GM21528 (cell line): ENCODE results near the gene ORC2.
"Not testable (repeated sequence)": the region's sequence is repeated elsewhere in the genome, so short reads cannot be mapped to it uniquely, and the experiment has no call there.

Experiments used
- ATAC-seq: cut with Tn5 transposase; IDR thresholded peaks from one replicate; pipeline ENCODE4 v1.9.1; 2021; ENCODE audit warnings: mild to moderate bottlenecking, moderate library complexity; ENCODE audit not compliant: unreplicated experiment, low FRiP score

The ORC2 gene

DNA sequence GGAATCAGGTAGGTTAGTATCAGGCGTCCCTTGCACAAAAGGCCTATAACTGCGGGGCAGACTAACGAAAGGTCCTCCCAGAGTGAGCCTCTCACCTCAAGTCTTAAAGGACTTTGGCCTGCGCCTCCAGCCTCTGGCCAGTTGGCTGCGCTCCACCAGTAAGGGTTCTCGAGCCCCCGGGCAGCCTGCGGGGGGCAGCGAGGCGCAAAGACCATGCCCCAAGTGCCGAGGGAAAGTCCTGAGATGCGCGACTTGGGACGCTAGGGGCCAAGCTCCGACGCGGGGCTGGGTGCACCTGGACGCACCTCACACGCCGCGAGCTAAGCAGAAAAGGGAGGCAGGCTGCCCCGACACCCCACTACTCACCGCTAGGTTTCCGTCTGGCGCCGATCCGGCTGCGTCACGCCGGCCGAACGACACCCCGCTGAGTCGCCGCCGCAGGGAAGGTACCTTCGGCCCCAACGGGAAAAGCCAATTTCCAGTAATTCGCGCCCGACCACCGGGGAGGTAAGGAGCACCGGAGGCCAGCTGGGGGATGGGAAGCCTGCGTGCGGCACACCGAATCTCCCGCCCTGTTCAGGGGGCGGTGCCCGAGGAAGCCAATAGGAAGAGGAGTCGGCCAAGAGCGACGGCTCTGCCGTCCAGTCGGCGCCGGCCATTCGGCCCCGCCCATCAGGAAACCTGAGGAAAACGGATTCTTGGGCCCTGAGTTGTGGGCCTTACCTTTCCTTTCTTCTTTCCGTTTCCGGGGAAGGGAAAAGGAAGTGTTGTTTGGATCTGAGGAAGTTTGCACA is at the start of gene ORC2:
ORC2 (minus strand) TSS at position 537 of the 794 bp plus-strand sequence. CDS start 5,537 bp downstream, outside the sequence.
- ATAC-seq = peak; percentile 94

DNA sequence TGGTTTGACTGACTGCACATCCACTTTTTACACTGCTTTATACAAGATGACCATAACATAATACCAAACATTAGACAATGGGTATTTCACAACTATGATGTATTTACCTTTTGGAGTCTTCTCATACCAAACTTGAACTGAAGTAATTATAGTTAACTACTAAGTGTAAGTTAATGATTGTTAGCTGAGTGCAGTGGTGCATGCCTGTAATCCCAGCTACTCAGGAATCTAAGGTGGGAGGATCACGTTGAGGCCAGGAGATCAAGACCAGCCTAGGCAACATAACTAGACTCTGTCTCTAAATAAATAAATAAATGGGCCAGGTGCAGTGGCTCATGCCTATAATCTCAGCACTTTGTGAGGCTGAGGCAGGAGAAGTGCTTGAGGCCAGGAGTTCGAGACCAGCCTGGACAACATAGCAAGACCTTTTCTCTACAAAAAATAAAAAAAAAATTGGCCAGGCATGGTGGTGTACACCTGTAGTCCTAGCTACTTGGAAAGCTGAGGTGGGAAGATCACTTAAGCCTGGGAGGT is 44.9 kb upstream of the ORC2 start:
- ATAC-seq = no peak

DNA sequence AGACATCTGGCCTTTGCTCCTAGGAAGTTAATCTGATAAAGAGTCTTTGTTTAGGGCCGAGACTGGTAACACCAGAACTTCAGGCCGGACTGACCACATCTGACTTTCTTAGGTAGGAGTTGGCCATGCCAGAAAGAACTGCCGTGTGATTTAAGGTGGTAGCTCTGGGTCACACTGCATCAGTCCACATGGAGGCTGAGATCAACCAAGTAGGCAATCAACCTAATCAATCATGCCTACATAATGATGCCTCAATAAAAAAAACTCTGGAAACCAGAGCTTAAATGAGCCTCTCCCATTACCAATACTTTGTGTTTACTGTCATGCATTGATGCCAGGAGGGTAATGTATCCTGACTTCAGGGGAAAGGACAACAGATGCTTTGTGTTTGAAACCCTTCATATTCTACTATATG is 44.1 kb upstream of the ORC2 start:
- no peak for ATAC-seq

DNA sequence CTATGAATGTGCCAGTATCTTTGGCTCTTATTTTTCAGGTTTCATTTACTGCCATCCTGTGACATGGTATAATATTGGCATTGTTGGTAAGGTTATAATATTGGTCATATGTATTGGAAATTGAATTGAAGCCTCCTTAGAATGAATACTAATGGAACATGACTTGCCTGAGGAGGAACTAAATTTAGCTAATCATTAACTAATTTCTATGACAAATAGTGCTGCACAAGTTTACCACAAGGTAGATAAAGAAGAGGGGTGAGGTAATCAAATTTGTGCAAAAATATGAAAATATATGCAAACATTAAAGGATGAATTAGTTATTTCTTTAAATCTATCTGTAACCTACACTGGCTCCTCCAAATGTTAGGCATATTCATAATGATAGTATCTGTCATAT is 43.2 kb upstream of the ORC2 start:
- ATAC-seq = no peak

DNA sequence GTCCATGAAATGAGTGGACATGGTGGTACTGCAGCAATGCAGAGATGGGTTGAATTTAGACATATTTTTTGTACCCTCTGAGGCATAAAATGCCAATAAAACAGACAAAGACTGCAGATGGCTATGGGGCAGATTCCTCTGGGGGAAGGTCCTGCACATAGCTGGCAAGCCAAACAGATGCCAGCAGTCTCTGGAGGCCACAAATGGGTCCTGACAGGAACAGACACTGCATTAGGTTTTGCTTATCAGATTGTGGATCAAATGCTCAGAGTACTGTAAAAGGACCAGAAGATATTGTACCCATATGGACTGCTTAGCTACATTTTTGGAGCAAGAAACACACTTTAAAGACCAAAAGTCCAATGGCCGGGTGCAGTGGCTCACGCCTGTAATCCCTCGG is 40.9 kb upstream of the ORC2 start:
- no peak for ATAC-seq

DNA sequence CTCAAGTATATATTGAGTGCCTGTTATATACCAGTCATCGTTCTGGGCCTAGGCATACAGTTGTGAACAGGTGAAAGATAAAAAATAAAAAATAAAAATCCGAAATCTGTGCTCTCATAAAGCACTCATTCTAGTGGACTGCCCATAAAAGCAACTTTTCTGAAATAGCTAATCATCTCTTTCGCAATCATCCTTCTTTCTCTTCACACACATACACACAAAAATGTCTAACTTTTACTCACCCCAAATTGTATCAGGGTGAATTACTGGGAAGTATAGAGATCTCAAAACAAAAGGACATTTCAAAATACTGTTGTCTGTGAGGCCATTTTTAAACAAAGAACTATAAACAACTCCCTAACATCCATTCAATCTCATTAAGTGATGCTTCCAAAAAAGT is 29.6 kb upstream of the ORC2 start:
- ATAC-seq = no peak

DNA sequence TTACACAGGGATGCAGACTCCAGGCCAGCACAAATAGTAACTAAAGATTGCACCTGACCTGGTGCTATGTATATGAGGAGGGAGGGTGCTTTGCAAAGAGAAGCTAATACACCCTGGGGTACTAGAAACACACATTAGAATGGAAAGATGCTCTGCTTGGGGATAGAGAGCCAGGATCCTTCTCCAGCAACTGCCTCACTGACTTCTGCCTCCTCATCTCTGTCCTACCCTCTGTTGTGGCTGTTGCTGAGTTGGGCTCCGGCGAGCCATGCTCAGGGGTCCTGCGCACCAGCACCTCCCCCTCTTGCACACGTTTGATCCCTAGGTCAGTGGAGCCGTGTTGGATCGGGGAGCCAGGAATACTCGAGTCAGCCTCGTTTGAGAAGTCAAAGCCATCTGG is 23.7 kb upstream of the ORC2 start:
- ATAC-seq = no peak

DNA sequence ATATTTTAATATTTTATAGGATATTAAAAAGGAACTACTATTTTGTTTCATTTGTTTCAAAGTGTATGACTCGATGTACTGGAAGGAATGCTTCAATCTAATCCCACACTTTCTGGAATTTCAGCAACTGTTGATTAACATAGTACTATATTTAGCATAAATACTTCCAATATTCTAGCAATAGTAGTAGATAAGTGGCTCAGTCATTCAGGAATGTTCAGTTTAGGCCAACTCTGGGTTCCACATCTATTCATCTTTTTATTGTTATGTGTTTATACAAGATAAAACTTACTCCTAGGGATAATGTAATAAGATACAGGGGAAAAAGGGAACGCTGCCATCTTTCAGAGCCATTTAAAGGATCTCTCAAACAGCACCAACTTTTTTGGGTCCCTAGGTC is 22.3 kb upstream of the ORC2 start:
- ATAC-seq = no peak

DNA sequence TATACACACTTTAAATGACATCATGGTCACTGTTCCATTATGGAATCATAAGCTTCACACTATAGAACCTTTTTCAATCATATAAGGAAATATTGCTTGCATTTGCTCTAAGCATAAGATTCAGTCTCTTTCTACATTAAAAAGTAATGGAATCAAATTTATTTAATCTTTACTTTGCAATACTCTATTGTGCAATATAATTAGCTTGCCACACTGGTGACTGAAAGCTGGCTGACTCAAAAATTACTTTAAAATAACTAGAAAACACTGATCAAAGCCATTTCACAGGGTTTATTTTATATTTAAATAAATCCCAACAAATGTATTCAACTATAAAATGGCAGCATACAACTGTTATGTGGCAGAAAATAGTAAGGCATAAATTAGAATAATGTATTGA is 13.2 kb upstream of the ORC2 start:
- ATAC-seq = no peak

DNA sequence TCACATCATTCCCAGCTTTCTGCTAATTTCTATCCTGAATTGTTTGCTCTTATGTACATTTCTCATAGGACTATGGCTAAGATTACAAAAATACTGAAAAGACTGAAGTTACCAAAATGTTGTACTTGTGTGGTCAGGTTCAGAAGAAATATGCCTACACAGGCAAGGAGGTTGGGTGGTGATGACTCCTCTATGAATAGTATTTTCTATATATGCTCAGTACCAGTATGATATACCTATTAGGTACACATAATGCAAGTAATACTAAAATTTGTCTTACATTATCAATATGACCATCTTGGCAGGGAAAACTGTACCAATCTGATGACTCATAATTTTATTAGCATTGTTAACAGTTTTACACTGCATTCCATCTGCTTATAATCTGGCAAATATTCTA is 12.2 kb upstream of the ORC2 start:
- no peak for ATAC-seq

DNA sequence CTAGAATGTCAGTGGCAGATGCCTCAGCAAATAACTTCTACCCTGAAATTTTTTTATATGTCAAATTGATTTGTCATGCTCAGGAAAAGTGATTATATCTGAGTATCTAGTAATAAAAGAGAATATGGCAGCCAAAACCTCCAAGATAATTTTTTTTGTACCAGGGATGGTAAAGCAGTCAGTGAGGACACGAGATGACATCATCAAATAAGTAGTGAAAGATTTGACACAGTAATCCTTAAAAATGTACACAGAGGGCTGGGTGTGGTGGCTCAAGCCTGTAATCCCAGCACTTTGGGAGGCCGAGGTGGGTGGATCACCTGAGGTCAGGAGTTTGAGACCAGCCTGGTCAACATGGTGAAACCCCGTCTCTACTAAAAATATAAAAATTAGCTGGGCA is 6.6 kb upstream of the ORC2 start:
- ATAC-seq = not testable (repeated sequence)

DNA sequence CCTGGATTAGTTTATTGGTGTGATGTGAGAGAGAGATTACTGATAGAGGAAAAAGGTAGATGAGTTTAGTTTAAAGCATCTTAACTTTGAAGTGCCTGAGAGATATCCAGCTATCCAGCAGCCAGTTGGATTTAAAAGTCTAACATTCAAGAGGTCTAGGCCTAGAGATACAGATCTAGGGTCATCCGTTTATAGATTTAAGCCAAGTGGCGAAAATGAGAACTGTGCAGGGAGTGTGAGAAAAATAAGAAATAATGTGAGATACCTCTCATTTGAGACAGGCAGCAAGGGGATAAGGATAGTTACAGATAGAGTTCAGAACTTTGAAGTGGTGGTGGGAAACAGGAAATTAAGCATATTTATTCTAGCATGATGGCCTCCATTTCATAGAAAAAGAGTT is 5.3 kb upstream of the ORC2 start:
- no peak for ATAC-seq

DNA sequence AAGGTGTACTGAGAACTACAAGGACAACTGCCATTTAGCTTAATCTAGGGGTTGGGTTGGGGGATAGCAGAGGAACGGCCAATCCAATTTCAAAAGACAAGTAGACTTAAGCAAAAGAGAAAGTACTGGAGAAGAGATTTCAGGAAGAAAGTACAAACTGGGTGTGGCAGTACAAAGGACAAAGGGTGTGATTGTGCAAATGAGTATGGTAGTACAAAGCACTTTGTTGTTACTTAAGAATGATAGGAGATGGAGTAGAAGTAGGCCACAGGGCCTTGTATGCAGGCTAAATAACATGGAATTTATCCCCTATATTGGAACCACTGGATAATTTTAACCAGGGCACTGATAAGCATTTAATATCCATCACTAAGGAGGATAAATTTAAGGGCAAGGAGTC is 4.7 kb upstream of the ORC2 start:
- ATAC-seq = no peak

DNA sequence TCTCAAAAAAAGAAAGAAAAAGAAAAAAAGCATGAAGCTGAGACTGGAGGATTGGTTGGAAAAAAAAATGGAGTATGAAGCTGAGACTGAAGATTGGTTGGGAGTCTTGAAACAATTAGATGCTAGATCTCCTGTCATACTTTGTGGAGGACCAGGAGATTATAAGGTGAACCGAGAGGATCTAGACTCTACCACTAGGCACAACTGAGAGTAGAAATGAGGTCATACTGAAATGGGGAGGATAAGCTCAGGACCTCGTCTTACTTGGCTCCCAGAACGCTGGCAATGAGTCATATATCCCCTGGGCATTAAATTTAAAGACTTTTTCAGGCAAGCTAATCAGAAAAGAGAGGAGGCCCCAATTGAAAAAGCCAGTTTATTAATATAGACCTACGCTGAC is 3.3 kb upstream of the ORC2 start:
- no peak for ATAC-seq

DNA sequence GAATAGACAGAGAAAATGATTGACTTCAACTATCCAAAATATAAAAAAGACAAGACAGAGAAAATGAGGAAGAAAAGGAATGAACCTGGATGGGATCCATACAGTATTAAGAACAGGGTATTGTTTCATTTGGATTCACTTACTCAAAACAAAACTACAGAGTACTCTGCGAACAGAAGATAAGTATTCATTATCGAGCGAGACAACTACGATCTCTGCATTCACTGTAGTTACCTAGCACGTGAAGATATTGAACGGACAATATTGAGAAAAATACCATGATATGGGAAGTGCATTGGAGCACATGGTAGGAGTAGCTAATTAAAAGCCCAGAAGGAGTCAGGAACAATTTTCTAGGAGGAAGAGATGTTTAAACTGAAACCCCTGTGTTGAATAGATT is 1.0 kb upstream of the ORC2 start:
- no peak for ATAC-seq

DNA sequence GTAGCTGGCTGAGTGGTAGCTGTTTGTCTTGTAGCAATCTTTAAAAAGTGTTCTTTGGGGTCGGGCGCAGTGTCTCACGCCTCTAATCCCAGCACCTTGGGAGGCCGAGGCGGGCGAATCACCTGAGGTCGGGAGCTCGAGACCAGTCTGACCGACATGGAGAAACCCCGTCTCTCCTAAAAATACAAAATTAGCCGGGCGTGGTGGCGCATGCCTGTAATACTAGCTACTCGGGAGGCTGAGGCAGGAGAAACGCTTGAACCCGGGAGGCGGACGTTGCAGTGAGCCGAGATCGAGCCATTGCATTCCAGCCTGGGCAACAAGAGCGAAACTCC is 425 bp upstream of the ORC2 start:
- ATAC-seq = peak; percentile 21

DNA sequence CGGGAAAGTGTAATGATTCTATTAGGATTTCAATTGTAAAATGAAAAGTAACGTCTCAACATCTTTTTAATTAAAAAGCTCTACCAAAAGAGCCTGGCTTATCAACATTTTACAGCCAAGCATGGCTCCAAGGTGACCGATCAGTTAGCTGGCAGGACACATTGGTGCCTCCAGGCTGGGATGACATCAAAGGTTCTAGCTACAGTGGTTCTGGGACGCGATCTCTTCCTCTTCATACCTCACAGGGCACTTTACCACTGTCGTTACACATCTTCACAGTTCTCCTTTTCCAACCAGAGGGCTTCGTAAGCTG is 693 bp downstream of the ORC2 start:
- peak; percentile 31 for ATAC-seq

DNA sequence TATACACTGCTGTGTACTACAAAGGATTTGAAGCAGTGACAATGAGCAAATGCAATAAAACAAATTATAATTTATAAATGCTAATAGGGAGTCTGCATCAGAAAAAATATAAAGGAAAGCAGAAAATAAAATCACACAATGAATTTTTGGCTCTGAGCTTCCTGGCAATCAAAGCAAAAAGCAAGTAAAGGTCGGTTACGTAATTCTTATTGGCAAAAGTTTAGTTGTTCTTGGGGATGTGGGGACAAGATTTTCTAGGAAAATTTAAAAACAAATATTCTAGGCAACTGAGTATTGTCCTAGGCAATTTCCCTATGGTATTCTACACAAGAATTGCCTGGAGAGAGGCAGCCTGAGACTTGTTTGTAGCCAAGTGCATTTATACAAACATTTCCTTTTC is 1.8 kb downstream of the ORC2 start:
- ATAC-seq = no peak

DNA sequence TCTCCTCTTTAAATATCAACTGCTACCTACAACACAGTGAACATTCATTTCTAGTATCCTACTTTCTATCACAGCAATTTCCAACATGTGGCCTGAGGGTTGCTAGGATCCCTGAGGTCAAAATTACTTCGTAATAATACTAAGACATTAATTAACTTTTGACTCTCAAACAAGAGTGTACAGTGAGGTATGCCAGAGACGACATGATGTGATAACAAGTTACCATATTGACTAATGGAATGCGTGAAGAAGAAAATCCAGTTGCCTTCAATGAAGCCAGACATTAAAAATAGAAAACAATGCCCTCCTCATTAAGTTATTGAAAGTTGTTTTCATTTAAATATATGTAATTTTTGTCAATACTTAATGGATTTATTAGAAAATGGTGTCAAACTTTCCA is 13.1 kb downstream of the ORC2 start:
- no peak for ATAC-seq

DNA sequence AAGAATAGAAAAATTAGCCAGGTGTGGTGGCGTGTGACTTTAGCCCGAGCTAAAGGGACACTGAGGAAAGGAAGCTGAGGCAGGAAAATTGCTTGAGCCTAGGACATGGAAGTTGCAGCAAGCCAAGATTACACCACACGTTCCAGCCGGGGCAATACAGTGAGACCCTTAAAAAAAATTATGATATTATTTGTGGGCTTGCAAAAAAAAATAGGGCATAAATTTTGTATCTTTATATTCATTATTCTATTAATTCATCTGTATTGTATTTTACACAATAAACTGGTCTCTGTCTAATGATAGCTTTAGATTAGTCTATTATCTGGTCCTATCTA is 18.1 kb downstream of the ORC2 start:
- no peak for ATAC-seq

DNA sequence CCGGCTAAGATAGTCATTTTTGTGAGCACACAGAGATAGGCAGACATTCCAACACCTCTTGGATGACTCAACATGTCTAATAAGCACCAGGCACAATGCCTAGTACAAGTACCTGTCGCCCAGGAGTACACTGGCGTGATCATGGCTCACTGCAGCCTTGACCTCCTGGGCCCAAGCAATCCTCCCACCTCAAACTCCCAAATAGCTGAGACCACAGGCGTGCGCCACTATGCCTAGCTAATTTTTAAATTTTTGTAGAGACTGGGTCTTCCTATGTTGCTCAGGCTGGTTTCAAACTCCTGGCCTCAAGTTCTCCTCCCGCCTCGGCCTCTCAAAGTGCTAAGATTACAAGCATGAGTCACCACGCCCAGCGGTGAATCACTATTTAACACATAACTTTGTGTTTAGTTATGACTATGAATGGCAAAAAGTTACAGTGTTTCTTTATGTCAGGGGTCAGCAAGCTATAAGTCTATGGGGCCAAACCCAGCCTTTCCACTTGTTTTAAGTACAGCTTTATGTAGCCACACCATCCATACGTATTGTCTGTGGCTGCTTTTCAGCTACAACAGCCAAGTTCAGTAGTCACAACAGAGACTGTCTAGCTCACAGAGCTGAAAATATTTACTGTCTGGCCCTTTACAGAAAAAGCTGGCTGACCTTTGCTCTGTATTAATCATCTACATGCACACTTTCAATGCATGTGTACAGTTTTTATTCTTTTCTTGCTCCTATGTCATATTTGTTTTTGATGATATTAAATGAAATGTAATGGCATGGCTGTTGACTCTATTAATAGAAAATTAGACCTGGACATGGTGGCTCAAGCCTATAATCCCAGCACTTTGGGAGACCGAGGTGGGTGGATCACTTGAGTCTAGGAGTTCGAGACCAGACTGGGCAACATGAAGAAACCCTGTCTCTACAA is 18.7 kb downstream of the ORC2 start:
- ATAC-seq = no peak

DNA sequence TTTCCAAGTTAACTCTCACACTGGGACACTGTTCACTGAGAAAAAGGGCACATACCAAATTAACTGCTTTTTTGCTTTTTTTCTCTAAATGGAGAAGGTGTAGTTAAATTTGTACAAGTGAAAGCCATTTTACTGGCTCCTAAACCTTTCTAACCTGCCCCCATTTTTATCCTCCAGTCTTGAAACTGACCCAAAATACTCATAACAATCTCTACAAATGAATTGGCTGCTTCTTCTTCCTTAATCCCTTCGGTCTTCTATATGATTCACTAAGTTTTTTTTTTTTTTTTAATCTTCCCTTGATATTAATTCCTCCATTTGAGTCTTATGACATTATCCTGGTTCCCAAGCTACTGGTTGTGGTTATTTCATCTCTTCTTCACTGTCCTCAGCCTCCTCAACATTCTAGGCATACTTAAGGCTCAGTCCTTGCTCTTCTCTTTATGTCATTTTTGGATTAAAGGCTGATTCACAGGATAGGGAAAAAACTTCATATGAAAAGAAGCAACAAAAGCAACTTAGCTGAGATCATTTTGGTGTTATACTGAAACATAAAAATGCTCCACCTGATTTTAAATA is 19.8 kb downstream of the ORC2 start:
- ATAC-seq = no peak
